HEK293 (cell line): ENCODE results near the gene HARBI1.

Source experiments
- CTCF ChIP-seq: fragments of 450-650 bp; formaldehyde crosslinking; IDR thresholded peaks from 2 replicates; pipeline ENCODE4 v1.5.1; 2016; ENCODE audit warnings: missing biosample characterization, missing genetic modification characterization
- KLF1 ChIP-seq: fragments of 450-650 bp; formaldehyde crosslinking; IDR thresholded peaks from 2 replicates; pipeline ENCODE4 v1.5.1; 2016; ENCODE audit warnings: missing biosample characterization, missing genetic modification characterization
- REST ChIP-seq: fragments of 450-650 bp; formaldehyde crosslinking; IDR thresholded peaks from 2 replicates; pipeline ENCODE4 v1.5.1; 2016; ENCODE audit warnings: missing biosample characterization, missing genetic modification characterization
- YY1 ChIP-seq: fragments of 450-650 bp; formaldehyde crosslinking; IDR thresholded peaks from 2 replicates; pipeline ENCODE4 v1.5.1; 2018; ENCODE audit warnings: missing biosample characterization, missing genetic modification characterization
- ZNF548 ChIP-seq: fragments of 450-650 bp; formaldehyde crosslinking; IDR thresholded peaks from 2 replicates; pipeline ENCODE4 v1.5.1; 2016; ENCODE audit warnings: missing biosample characterization, missing genetic modification characterization
- ZNF701 ChIP-seq: fragments of 450-650 bp; formaldehyde crosslinking; IDR thresholded peaks from 2 replicates; pipeline ENCODE4 v1.5.1; 2016; ENCODE audit warnings: missing biosample characterization, missing genetic modification characterization

- TF ChIP-seq KLF1 (tag by site-specific recombination) (no peak), CTCF (tag by site-specific recombination) (no peak), ZNF701 (tag by site-specific recombination) (no peak), REST (tag by site-specific recombination) (no peak), ZNF548 (tag by site-specific recombination) (no peak), YY1 (tag by site-specific recombination) (no peak)
These were observed 385 bp downstream of the HARBI1 start for GRCh38 chr11:46616551-46617133.
